ENCODE data around the gene ADRA1B.

ADRA1B gene

GRCh38 chr5:159897786-159898393 lies 18.4 kb upstream of the ADRA1B start:
- Histone ChIP-seq H3K18ac (ENCODE audit: low read length) (no peak overlapping the region), H3K23ac (ENCODE audit: low read length) (no peak overlapping the region), H3K36me3 (ENCODE audit: control insufficient read depth, insufficient read depth, low read length) (no peaks in the 10 kb centered on the region), H2AK5ac (ENCODE audit: low read length) (no peak overlapping the region), H3K79me1 (ENCODE audit: low read length) (no peaks in the 10 kb centered on the region), H2BK5ac (ENCODE audit: low read length) (no peak overlapping the region), H3K4ac (ENCODE audit: low read depth, low read length) (no peak overlapping the region), H3K4me2 (ENCODE audit: low read length) (no peak overlapping the region), H3K9ac (ENCODE audit: low read length) (no peak overlapping the region), H3K27me3 (ENCODE audit: insufficient read depth, low read length, poor library complexity) (no peaks in the 10 kb centered on the region), H3K56ac (ENCODE audit: low read length) (no peak overlapping the region), H4K8ac (ENCODE audit: low read depth, low read length) (no peak overlapping the region), H2BK15ac (replicated peaks; ENCODE audit: low read depth) (no peak overlapping the region), H3K4me1 (ENCODE audit: control insufficient read depth, low read depth, low read length) (no peaks in the 10 kb centered on the region), H3K27ac (ENCODE audit: low read depth, low read length) (no peak overlapping the region), H3K4me3 (ENCODE audit: low read length) (no peak overlapping the region), H2BK120ac (ENCODE audit: low read depth, low read length) (no peak overlapping the region), H4K5ac (ENCODE audit: low read length) (no peak overlapping the region), H3K79me2 (ENCODE audit: control insufficient read depth, insufficient read depth, low read length) (no peaks in the 10 kb centered on the region)
- no CpG with 5 or more reads among the region's 6 CpGs for WGBS (ENCODE audit: extremely low coverage, insufficient coverage, low lambda C conversion rate)
- no peak for DNase-seq

GRCh38 chr5:159899067-159900049 lies 16.9 kb upstream of the ADRA1B start:
- Histone ChIP-seq H3K79me2 (ENCODE audit: control insufficient read depth, insufficient read depth, low read length) (no peaks in the 10 kb centered on the region), H3K56ac (ENCODE audit: low read length) (no peak overlapping the region), H3K9ac (ENCODE audit: low read length) (no peak overlapping the region), H3K27me3 (ENCODE audit: insufficient read depth, low read length, poor library complexity) (no peaks in the 10 kb centered on the region), H3K23ac (ENCODE audit: low read length) (no peak overlapping the region), H3K4ac (ENCODE audit: low read depth, low read length) (no peak overlapping the region), H3K18ac (ENCODE audit: low read length) (no peak overlapping the region), H2BK120ac (ENCODE audit: low read depth, low read length) (no peak overlapping the region), H3K4me1 (ENCODE audit: control insufficient read depth, low read depth, low read length) (no peaks in the 10 kb centered on the region), H2BK15ac (replicated peaks; ENCODE audit: low read depth) (no peak overlapping the region), H3K4me3 (ENCODE audit: low read length) (no peak overlapping the region), H2AK5ac (ENCODE audit: low read length) (no peak overlapping the region), H4K8ac (ENCODE audit: low read depth, low read length) (no peak overlapping the region), H4K5ac (ENCODE audit: low read length) (no peak overlapping the region), H3K27ac (ENCODE audit: low read depth, low read length) (no peak overlapping the region), H3K79me1 (ENCODE audit: low read length) (no peaks in the 10 kb centered on the region), H2BK5ac (ENCODE audit: low read length) (no peak overlapping the region), H3K36me3 (ENCODE audit: control insufficient read depth, insufficient read depth, low read length) (no peaks in the 10 kb centered on the region), H3K4me2 (ENCODE audit: low read length) (no peak overlapping the region)
- no CpG with 5 or more reads among the region's 4 CpGs for WGBS (ENCODE audit: extremely low coverage, insufficient coverage, low lambda C conversion rate)
- no peak for DNase-seq

GRCh38 chr5:159901308-159901707 lies 15.0 kb upstream of the ADRA1B start:
- DNase-seq = no peak
- Histone ChIP-seq H3K9ac (ENCODE audit: low read length) (no peak overlapping the region), H2BK5ac (ENCODE audit: low read length) (no peak overlapping the region), H2BK120ac (ENCODE audit: low read depth, low read length) (no peak overlapping the region), H3K4me1 (ENCODE audit: control insufficient read depth, low read depth, low read length) (no peaks in the 10 kb centered on the region), H3K56ac (ENCODE audit: low read length) (no peak overlapping the region), H2AK5ac (ENCODE audit: low read length) (no peak overlapping the region), H3K79me2 (ENCODE audit: control insufficient read depth, insufficient read depth, low read length) (no peaks in the 10 kb centered on the region), H3K18ac (ENCODE audit: low read length) (no peak overlapping the region), H3K27me3 (ENCODE audit: insufficient read depth, low read length, poor library complexity) (no peaks in the 10 kb centered on the region), H2BK15ac (replicated peaks; ENCODE audit: low read depth) (no peak overlapping the region), H3K79me1 (ENCODE audit: low read length) (no peaks in the 10 kb centered on the region), H3K27ac (ENCODE audit: low read depth, low read length) (no peak overlapping the region), H4K8ac (ENCODE audit: low read depth, low read length) (no peak overlapping the region), H3K36me3 (ENCODE audit: control insufficient read depth, insufficient read depth, low read length) (no peaks in the 10 kb centered on the region), H4K5ac (ENCODE audit: low read length) (no peak overlapping the region), H3K23ac (ENCODE audit: low read length) (no peak overlapping the region), H3K4ac (ENCODE audit: low read depth, low read length) (no peak overlapping the region), H3K4me2 (ENCODE audit: low read length) (no peak overlapping the region), H3K4me3 (ENCODE audit: low read length) (no peak overlapping the region)
- WGBS (ENCODE audit: extremely low coverage, insufficient coverage, low lambda C conversion rate) = no CpG with 5 or more reads among the region's 1 CpG

- Histone ChIP-seq H3K79me1 (ENCODE audit: low read length) (no peaks in the 10 kb centered on the region), H3K4ac (ENCODE audit: low read depth, low read length) (no peak overlapping the region)
- DNase-seq = no peak
Observed at GRCh38 chr5:159901772-159902171, 14.5 kb upstream of the ADRA1B start.

GRCh38 chr5:159902444-159903121 lies 13.7 kb upstream of the ADRA1B start:
- Histone ChIP-seq H3K79me1 (ENCODE audit: low read length) (no peaks in the 10 kb centered on the region), H3K79me2 (ENCODE audit: control insufficient read depth, insufficient read depth, low read length) (no peaks in the 10 kb centered on the region), H2BK15ac (replicated peaks; ENCODE audit: low read depth) (no peak overlapping the region), H3K4me3 (ENCODE audit: low read length) (no peak overlapping the region), H3K4me2 (ENCODE audit: low read length) (no peak overlapping the region), H3K18ac (ENCODE audit: low read length) (no peak overlapping the region), H4K8ac (ENCODE audit: low read depth, low read length) (no peak overlapping the region), H3K56ac (ENCODE audit: low read length) (no peak overlapping the region), H3K27me3 (ENCODE audit: insufficient read depth, low read length, poor library complexity) (no peaks in the 10 kb centered on the region), H3K4me1 (ENCODE audit: control insufficient read depth, low read depth, low read length) (no peaks in the 10 kb centered on the region), H4K5ac (ENCODE audit: low read length) (no peak overlapping the region), H3K4ac (ENCODE audit: low read depth, low read length) (no peak overlapping the region), H3K9ac (ENCODE audit: low read length) (no peak overlapping the region), H2AK5ac (ENCODE audit: low read length) (no peak overlapping the region), H3K27ac (ENCODE audit: low read depth, low read length) (no peak overlapping the region), H2BK5ac (ENCODE audit: low read length) (no peak overlapping the region), H3K23ac (ENCODE audit: low read length) (no peak overlapping the region), H3K36me3 (ENCODE audit: control insufficient read depth, insufficient read depth, low read length) (no peaks in the 10 kb centered on the region), H2BK120ac (ENCODE audit: low read depth, low read length) (no peak overlapping the region)
- DNase-seq = no peak
- WGBS (ENCODE audit: extremely low coverage, insufficient coverage, low lambda C conversion rate) = no CpG with 5 or more reads among the region's 8 CpGs

More at GRCh38 chr5:159901772-159902171, 14.5 kb upstream of the ADRA1B start:
- Histone ChIP-seq H2BK5ac (ENCODE audit: low read length) (no peak overlapping the region), H3K18ac (ENCODE audit: low read length) (no peak overlapping the region), H2BK120ac (ENCODE audit: low read depth, low read length) (no peak overlapping the region), H3K9ac (ENCODE audit: low read length) (no peak overlapping the region), H4K5ac (ENCODE audit: low read length) (no peak overlapping the region), H3K4me2 (ENCODE audit: low read length) (no peak overlapping the region), H3K36me3 (ENCODE audit: control insufficient read depth, insufficient read depth, low read length) (no peaks in the 10 kb centered on the region), H2AK5ac (ENCODE audit: low read length) (no peak overlapping the region), H3K27ac (ENCODE audit: low read depth, low read length) (no peak overlapping the region), H2BK15ac (replicated peaks; ENCODE audit: low read depth) (no peak overlapping the region), H3K4me1 (ENCODE audit: control insufficient read depth, low read depth, low read length) (no peaks in the 10 kb centered on the region), H4K8ac (ENCODE audit: low read depth, low read length) (no peak overlapping the region), H3K4me3 (ENCODE audit: low read length) (no peak overlapping the region), H3K79me2 (ENCODE audit: control insufficient read depth, insufficient read depth, low read length) (no peaks in the 10 kb centered on the region), H3K23ac (ENCODE audit: low read length) (no peak overlapping the region), H3K27me3 (ENCODE audit: insufficient read depth, low read length, poor library complexity) (no peaks in the 10 kb centered on the region), H3K56ac (ENCODE audit: low read length) (no peak overlapping the region)

Measured in mesendoderm (in vitro differentiated cells).